HPDE6-E6E7 (cell line): ENCODE results near the gene TIAL1.
"Not testable (repeated sequence)": the region's sequence is repeated elsewhere in the genome, so short reads cannot be mapped to it uniquely, and the experiment has no call there.

Source experiments
- DNase-seq: peaks from one replicate; pipeline ENCODE4 v3.0.0; 2011; ENCODE audit warnings: missing footprints; ENCODE audit errors: extremely low spot score

The TIAL1 gene

GRCh38 chr10:119550827-119551226, 45.9 kb downstream of the TIAL1 start:
- DNase-seq, result no peak

GRCh38 chr10:119549247-119549999, 47.3 kb downstream of the TIAL1 start:
- DNase-seq, result no peak

GRCh38 chr10:119546009-119546408, 50.8 kb downstream of the TIAL1 start:
- DNase-seq, result no peak

GRCh38 chr10:119545310-119545709, 51.5 kb downstream of the TIAL1 start:
- DNase-seq, result no peak

- DNase-seq, result no peak
Measured at GRCh38 chr10:119543814-119544642, 52.7 kb downstream of the TIAL1 start.

- peak; percentile 44 for DNase-seq
Measured at GRCh38 chr10:119542988-119543813, 53.6 kb downstream of the TIAL1 start.

- peak; percentile 40 for DNase-seq
Measured at GRCh38 chr10:119542357-119542987, 54.3 kb downstream of the TIAL1 start, which contains the start of gene RGS10. TSS of gene RGS10 (minus strand) at chr10:119542719. CDS start at chr10:119542638, 81 bp downstream.

- DNase-seq, result no peak
Measured at GRCh38 chr10:119541459-119542356, 55.1 kb downstream of the TIAL1 start.

- DNase-seq, result no peak
Measured at GRCh38 chr10:119541046-119541445, 55.7 kb downstream of the TIAL1 start.

- DNase-seq, result no peak
Measured at GRCh38 chr10:119540038-119540437, 56.7 kb downstream of the TIAL1 start.

- DNase-seq, result no peak
Measured at GRCh38 chr10:119539359-119539825, 57.4 kb downstream of the TIAL1 start.

- no peak for DNase-seq
Measured at GRCh38 chr10:119538632-119539358, 58.0 kb downstream of the TIAL1 start.

GRCh38 chr10:119537953-119538630, 58.7 kb downstream of the TIAL1 start:
- DNase-seq, result no peak

GRCh38 chr10:119536508-119537025, 60.2 kb downstream of the TIAL1 start:
- no peak for DNase-seq

GRCh38 chr10:119535837-119536507, 60.8 kb downstream of the TIAL1 start:
- DNase-seq, result no peak

GRCh38 chr10:119535305-119535704, 61.5 kb downstream of the TIAL1 start:
- DNase-seq, result no peak

GRCh38 chr10:119533473-119533872, 63.3 kb downstream of the TIAL1 start:
- no peak for DNase-seq

GRCh38 chr10:119532791-119533190, 64.0 kb downstream of the TIAL1 start:
- DNase-seq, result not testable (repeated sequence)
